CD4-positive, alpha-beta T cell treated with Interleukin-10 for 1 hour (primary cell): Measurements from ENCODE around the gene SHROOM3.

Source experiments
- DNase-seq: peaks from one replicate; pipeline ENCODE4 v3.0.0-alpha.2; 2020

The SHROOM3 gene

DNA sequence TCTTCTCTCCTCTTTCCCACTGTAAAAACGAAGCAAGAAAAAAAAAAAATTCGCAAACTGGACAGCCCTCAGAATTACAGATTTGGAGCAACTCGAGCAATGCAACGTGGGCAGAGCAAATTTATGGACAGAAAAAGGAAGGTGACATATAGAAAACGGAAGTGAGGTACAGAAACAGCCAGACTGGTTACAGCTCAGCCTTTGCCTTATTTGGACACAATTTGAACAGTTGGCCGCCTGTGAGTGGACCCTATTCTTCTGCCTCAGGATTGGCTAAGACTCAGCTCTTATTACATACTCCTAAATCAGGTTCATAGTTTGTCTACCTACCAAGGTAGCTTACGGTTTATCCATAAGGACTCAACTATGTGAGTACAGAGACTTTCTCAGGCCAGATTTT is 364.1 kb downstream of the SHROOM3 start:
- no peak for DNase-seq

DNA sequence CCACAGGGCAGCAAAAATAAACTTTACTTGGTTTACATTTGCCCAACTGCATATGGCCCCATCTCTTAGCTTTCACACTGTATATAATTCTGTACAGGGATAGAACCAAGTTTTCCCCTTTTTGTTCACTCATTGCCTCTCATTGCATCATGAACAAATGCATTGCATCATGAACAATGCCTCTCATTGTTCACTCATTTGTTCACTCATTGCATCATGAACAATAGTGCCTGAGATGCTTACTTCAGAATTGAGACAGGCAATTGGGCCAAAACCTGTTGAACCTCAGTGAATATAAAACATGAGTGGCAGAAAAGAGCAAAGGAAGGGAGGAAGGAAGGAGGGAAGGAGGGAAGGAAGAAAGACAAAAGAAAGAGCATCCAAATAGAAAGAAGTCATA is 364.7 kb downstream of the SHROOM3 start:
- no peak for DNase-seq

DNA sequence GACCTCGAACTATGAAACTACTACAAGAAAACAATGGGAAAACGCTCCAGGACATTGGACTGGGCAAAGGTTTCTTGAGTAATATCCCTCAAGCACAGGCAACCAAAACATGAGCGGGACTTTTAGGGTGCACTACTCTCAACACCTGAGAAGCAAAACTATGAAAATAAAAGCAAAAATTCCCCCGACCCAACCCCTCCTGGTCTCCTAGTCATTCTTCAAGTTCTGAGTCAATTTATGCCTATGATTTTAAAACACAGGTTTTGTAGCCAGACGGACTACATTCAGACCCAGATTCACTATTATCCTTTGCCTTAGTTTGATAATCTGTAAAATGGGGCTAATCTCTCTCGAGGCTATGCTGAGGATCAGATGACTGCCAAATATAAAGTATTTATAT is 365.9 kb downstream of the SHROOM3 start:
- no peak for DNase-seq

DNA sequence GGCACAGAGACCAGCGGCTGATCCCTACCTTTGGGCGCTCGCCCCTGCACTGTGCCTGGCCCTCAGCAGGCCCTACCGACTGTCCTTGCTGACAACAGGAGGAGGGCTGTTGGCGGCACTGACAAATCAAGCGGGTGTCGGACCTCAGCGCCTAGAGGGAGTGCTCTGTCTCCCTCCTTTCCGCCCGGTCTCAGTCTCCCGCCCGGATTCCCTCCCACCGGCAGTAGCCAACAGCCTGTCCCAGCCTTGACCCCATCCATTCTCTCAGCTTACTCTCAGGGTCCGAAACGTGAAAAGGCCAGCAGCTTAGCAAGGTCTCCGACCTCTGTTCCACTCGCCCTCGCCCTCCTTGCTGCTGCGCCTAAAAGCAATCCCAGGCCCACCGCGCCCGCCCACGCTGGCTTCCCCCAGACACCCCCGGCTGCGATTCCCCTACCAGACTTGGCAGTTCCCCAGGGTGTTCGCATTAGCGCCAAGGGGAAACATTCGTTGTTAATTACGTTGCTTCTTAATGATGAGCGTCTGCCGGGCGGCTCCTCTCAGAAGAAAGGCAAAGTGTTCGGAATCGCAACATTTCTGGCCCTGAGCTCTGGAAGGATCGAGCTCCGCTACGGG is 366.7 kb downstream of the SHROOM3 start:
- no peak for DNase-seq

DNA sequence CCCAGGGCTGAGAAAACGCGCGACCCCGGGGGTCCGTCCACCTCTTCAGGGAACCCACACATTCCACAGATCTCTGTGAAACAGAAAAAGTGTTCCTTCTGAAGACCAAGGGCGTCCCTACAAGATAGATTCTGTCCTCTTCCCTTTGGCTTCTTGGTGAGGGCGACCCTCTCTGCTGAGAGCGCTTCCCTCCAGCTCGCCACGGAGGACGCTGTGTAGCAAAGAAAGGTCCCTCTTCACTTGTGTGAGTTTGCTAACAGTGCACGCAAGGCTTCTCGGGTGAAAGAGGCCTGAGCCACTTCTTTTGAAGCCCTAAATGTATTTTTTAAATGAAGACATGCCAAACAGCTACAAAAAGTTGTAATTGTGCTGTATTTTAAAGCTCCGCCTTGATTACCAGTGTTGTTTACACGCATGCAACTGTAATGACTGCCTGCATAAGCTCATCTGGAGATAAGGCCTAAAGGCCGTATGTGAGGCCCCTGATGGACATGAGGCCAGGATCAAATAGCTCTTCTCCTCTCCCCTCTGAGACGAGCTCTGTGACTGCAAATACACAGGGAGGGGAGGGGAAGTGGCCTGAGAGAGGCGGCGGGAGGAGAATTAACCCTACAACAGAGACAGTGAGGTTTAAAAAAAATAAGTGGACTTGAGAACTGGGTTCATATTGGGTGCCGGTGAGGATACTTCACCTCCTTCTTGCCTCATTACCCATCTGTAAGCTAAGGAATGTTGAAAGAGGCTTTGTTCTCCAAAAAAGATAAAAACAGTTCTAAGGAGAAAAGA is 367.4 kb downstream of the SHROOM3 start:
- no peak for DNase-seq

DNA sequence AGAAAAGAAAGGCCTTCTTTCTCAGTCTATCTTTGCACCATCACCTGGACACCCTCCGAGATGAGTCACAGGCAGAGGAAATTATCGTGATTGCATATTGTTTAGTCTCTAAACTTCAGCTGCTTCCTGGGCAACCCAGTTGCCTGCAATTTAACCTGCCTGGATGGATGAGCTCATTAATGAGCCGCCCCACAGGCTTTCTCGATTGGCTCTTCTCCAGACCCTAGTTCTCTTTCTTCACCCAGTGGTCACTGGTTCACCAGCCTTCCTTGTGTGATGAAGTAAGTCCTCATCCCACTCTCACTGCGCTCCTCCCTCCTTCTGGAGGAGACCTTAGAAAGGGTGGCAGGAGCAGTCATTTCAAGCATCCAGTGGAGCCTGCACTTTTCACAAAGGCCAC is 368.5 kb downstream of the SHROOM3 start:
- no peak for DNase-seq

DNA sequence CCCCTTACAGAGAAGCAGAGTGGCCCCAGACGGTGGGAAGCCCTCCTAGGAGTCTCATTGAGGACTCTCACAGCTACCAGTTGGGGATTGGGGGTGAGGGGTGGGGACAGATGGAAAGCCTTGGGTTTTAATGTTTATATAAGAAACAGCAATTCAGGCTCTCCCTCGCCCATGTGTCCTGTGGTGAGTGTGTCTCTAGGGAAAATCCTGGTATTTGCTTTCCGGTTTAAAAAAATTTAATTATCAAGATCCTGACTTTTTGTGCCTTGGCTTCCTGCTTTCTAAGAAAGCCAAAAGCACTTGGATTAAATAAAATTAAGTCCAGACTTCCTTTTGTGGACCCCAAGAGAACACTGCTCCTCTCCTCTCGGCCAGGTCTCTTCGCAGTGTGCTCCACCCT is 369.1 kb downstream of the SHROOM3 start:
- DNase-seq = no peak

DNA sequence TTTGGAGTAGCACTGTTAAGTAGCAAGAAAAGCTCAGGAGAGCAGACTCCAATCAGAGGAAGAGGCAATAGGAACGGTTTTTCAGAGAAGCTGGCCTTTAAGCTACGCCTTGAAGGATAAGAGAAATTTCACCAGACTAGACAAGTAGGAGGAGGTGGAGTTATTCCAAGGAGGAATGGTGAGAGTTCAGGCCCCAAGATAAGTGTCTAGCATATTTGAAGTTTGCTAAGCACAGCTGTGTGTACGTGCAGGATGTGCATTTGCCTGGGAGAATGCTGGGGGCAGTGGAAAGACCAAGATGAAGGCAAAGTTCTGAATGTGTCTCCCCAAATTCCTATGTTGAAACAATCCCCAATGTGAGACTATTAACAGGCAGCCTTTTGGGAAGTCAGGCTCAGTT is 371.3 kb downstream of the SHROOM3 start:
- no peak for DNase-seq

DNA sequence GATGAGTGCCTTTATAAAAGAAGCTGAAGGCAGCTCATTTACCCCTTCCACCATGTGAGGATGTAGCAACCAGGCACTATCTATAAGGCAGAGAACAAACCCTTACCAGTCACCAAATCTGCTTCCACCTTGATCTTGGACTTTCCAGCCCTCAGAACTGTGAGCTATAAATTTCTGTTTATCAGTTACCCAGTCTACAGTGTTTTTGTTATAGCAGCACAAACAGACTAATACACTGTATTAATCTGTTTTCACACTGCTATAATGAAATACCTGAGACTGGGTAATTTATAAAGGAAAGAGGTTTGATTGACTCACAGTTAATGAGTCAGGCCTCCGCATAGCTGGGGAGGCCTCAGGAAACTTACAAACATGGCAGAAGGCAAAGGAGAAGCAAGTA is 371.7 kb downstream of the SHROOM3 start:
- no peak for DNase-seq

DNA sequence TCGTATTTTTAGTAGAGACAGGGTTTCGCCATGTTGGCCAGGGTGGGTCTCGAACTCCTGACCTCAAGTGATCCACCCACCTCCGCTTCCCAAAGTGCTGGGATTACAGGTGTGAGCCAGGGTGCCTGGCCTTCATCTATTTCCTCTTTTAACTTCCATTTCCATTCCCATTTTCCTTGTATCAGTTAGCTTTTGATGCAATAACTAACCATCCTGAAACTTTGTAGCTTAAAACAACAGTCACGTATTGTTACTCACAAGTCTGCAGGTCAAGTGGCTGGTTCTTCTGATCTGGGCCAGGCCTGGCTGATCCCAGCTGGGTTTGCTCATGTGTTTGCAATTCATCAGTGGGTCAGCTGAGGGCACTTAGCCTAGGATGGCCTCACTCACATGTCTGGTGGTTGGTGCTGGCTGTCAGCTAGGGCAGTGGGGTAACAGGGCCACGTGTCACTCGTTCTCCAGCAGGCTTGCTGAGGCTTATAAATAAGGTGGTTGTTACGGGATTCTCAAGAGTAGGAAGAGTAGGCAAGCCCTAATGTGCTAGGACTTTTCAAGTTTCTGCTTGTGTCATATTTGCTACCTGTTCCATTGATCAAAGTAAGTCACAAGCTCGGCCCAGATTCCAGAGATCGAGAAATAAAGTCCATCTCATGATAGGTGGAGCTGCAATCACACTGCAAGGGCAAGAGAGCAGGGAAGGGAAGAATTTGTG is 374.7 kb downstream of the SHROOM3 start:
- DNase-seq = no peak

DNA sequence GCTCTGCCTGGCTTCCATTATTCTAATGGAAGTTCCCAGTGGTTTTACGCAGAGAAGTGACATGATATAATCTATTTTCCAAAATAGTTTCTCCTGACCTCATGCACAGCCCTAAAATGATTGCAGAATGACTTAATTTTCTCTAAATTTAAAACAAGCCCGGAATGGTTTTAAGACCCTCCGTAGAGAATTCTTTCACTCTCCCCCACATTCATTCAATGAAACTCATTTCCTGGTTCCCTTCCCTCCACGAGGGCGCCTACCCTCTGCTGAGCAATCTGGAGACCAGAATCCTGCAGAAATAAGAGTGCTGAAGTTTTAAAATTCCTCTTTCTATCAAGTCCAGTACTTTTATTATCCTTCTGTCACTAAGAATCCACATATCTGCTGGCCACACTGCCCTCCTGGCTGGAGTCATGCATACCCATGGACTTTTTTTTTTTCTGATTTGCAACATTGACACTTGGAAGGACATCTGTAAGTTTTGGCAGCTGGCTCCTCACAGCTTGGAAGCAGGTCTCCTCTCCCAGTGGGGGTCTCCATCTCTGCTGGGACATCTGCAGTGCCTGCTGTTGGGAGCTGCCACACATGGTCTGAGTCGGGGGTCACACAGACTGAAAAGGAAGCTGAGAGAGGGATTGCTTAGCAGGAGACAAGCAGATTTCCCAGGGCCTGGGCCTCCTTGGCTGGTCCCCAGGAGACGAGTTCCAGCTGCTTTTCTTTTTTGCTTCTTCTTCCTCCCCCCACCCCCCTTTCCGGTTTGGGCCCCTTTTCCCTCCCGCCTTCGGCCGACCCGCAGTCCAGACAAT is 376.8 kb downstream of the SHROOM3 start:
- no peak for DNase-seq

DNA sequence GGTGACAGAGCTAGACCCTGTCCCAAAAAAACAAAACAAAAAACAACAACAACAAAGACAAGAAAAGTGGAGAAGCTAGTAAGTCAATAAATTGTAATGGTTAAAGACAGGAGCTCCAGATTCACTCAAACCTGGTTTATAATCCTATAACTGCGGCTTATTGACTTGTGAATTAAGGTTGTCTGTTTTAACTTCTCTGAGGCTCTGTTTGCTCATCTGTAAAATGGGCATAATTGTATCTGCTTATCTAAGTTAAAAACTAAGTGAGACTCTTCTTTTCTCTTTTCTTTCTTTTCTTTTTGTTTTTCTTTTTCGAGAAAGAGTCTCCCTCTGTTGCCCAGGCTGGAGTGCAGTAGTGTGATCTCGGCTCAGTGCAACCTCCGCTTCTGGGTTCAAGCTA is 378.0 kb downstream of the SHROOM3 start:
- DNase-seq = no peak

DNA sequence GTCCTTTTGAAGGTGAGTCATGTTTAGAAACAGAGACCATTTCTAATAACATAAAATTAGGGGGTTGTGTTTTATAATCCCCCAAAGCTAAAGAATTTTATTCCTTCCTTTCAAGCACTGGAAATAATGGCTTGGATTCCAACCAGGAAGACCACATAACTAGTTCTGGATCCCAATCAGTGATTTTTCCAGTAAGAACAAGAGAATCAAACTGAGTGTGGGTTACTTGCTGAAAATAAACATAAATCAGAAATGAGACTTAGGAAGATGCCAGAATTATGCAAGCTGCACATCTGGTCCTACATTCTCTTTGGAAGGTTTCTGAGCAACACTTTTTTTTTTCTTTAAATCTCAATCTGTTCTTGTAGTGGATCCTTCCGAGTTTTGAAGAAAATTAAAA is 386.6 kb downstream of the SHROOM3 start:
- DNase-seq = no peak

DNA sequence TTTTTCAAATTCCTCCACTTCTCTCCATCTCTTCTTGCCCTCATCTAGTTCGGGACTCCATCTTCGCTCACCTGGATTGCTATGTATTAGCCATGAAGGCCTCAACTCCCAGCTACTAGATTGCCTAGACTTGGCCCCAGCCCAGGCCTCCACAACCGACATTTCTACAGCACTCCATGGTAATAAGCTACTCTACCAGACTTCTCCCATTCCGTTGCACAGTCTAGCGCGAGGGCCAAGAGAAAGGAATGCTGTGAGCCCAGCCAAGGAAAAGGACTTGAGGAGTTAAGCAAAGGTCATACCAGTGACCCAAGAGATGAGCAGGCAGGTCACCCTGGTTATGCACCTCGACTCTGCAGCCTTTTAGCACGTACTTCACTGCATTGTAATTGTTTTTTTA is 387.3 kb downstream of the SHROOM3 start:
- DNase-seq = no peak

DNA sequence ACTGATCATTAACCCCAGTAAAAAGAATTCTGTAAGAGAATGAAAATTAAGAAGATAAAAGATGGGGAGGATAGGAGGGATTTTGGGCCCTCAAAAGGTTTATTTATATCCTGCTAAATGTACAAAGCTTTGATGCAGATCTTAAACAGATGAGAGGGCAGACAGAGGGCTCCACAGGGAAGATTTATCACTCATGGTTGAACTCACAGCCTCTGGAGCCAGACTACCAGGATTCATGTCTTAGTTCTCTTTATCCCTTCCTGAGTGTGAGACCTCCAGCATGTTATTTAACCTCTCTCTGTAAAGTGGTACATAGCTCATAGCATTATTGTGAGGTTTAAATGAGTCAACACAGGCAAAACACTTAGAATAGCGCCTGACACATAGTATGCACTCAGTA is 388.5 kb downstream of the SHROOM3 start:
- no peak for DNase-seq

DNA sequence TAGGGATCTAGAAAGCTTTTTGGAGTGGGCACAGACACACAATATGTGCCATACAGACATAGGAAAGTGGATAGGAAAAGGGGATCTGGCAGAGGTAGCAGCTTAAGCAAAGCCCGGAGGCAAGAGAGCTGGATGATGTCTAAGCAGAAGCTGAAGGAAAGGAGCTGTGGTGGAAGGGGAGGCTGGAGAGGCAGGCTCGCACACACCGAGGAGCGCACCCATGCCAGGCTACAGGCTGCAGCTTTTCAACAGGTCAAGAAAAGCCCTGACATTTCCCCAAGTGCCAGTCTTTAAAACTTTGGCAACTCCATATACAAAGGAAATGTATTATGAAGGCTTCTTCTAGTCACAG is 395.6 kb downstream of the SHROOM3 start:
- no peak for DNase-seq

DNA sequence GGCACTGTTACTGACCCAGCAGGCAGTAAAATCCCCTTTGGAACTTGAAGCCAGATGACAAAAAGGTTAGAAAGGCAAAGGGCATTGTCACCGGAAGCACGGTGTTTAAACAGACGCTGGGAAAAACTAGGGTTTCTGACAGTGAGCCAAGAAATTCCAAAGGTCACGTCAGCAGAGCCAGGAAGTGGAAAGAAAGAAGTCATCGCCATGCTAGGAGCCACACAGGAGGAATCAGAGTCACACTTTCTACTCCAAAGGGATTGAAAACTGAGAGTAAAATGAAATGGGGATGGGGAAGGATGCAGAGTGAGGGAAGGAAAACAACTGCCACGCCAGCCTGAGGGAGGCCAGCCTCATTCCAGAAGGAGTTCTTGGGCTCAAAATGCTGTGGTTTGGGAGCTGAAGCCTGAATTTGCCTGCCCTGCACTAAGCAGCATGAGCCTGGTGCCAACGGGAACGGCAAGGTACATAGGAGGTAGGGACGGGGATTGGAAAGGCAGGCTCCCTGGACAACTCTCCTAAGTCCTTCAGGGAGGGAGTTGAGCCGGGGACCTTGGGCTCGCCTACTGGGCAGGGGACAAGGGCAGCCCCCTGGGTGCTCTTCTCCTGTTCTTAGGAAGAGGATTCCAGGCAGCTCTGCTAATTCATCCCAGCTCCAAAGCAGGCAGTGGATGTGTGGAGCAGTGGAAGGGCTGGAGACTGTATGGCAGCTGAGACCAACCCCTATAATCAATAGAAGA is 396.1 kb downstream of the SHROOM3 start:
- DNase-seq = no peak

DNA sequence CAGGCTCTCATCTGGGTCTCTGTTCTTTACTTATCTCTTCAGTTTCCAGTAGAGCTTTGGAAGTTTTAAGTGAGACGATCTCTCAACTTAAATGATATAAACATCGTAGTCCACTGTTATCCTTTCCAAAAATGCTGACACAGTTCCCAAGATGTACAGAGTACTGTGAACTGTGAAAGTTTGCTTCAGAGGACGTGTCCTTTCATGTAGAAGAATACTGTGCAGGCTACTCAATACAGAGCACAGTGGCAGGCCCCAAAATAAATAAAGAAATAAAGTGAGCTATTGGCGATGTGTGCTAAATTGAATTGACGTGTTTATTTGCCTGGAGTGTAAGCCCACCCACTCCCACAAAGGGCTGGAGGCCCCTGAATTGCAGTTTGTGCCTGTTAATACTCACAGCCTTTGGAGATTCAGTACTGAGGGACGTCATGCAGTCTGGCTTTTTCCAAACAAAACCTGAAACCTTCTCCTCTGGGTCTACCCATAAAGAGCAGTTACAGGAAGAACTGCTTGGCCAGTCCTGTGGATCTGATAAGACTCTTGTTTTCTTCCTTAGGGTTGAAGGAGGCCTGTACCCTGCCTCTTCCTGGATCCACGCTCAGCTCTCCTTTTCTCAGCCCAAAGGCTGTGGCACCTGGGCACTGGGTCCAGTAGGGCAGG is 396.8 kb downstream of the SHROOM3 start:
- DNase-seq = no peak
